Activated T-helper 9 cell treated with anti-CD3 and anti-CD28 coated beads, Interleukin-2, amount 50 U/mL, for 16 hours (primary cell): ENCODE data around the gene MYBPH.

Experiments
- DNase-seq: peaks from one replicate; pipeline ENCODE4 v3.0.0-alpha.2; 2020; ENCODE audit warnings: low read depth

MYBPH gene

DNA sequence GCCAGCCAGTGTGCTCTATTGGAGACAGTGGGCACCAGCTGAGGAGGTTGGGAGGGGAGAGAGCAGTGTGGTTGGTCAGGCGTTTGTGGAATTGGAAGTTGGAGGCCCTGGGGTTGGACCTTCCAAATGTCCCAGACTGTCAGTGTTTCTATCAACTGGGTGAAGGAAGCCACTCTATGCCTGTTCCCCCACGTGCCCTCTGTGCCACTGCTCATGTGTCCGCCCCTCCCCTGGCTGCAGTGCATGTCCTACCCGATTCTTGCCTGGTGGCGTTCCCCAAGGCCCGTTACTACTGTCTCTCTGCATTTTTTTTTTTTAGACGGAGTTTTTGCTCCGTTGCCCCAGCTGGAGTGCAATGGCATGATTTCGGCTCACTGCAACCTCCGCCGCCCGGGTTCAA lies 27.0 kb downstream of the MYBPH start:
- DNase-seq, result no peak

DNA sequence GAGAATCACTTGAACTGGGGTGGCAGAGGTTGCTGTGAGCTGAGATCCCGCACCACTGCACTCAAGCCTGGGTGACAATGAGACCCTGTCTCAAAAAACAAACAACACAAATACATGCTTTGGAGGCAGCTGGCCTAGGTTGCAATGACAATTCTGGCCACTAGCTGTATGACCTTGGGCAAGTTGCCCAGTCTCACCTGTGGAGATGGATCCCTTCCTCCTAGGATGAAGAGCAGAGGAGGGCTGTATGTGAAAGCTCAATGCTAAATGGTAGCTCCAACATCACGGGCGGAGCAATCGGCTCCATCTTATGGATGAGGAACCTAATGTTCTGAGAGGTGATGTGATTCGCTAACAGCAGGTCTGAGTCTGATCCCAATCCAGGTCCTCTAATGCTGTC lies 27.5 kb downstream of the MYBPH start:
- no peak for DNase-seq

DNA sequence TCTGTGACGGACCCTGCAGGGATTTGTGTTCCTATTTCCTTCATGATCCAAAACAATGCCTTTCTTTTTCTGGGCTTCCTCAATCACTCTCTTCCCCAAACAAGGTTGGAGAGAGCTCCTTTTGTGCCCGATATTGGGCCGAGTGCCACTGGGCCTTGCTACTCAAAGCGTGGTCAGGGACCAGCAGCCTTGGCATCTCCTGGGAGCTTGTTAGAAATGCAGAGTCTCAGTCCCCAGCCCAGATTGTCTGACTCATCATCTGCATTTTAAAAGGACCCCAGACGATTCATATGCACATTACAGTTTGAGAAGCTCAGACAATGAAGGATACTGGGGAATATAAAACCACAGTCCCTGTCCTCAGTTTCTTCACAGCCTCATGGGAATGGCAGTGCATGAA lies 28.2 kb downstream of the MYBPH start:
- no peak for DNase-seq

GRCh38 chr1:203146537-203146936 lies 29.1 kb downstream of the MYBPH start:
- DNase-seq, result no peak

GRCh38 chr1:203146042-203146369 lies 29.6 kb downstream of the MYBPH start:
- DNase-seq, result no peak

GRCh38 chr1:203145321-203146041 lies 30.1 kb downstream of the MYBPH start:
- DNase-seq, result no peak

- DNase-seq, result no peak
These were observed 31.0 kb downstream of the MYBPH start for GRCh38 chr1:203144661-203145060.

GRCh38 chr1:203143641-203144040 lies 32.0 kb downstream of the MYBPH start:
- no peak for DNase-seq

DNA sequence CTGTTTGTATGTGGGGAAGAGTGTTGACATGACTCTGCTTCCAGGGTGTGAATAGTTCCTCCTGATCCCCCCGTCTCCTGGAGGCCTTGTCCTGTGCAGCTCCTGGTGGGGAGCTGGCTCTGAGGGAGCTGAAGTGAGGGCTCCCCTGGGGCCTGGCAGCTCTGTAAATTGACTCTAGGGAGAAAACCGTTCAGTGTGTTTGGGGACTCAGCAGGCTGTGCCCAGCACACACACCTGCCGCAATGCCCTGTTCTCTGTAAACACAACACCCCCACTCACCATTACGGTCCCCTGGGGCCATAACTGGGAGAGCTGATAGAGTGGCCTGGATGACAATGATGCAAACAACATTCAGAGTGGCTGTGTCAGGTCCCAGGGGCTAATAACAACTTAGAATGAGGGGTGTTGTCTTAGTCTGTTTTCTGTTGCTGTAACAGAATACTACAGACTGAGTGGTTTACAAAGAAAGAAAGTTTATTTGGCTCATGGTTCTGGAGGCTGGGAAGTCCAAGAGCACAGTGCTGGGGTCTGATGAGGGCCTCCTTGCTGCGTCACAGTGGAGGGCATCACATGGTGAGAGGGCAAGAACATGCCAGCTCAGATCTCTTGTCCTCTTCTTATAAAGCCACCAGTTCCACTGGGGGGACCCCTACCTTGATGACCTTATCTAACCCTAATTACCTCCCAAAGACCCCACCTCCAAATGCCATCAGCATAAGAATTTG lies 32.8 kb downstream of the MYBPH start:
- no peak for DNase-seq

GRCh38 chr1:203142124-203142523 lies 33.5 kb downstream of the MYBPH start:
- DNase-seq, result no peak

DNA sequence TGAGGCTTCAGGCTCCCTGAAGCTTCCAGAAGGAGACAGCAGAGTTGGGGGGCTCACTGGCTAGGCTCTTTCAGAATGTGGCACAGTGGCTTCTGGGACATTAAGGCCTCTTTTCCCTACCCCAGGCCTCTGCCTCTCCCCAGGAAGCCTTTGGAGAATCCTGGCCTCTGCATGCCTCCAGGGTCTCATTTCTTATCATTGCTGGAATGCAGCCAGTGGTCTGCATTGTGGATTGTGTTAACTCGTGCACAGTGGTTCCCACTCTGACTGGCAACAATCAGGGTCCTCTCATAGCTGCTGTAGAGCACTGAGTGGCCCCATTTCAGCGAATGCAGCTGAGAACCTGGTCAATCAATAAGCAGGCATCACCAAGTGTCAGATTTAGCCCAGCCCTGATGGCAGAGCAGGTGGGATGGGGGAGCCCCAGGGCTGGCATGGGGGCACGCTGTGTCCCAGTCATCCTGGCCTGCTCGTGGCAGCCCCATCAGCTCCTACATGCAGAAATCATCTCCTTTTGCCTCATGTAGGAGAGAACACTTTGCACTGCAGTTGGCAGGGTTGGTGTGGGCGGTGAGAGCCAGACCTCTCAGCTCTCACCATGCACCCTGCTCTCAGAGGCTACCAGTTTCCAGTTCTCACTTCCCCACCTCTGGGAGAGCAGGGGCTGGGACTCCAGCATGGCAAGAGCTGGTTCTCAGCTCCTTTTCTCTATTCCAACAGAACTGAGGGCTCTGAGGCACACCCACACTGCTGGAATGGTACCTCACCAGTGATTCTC lies 34.7 kb downstream of the MYBPH start:
- no peak for DNase-seq

DNA sequence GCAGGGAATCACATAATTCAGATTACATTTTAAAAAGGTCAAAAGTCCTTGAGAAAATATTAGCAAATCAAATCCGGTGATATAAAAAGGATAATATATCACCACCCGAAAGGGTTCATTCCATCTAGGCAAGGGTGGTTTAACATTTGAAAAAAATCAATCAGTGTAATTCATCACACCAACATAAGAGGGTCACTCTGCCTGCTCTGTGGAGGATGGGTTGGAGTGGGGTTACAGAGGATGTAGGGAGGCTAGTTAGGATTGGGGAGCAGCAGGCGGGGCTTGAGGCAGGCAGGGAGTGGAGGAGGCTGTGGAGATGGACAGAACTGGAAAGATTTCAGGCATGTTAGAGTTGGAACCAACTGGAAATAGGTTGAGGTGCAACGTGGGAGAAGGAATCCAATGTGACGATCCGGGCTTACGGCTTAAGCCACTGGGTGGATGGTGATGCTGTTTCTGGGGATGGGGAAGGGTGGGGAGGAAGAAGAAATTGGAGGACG lies 35.6 kb downstream of the MYBPH start:
- no peak for DNase-seq

GRCh38 chr1:203138066-203138465 lies 37.6 kb downstream of the MYBPH start:
- no peak for DNase-seq

DNA sequence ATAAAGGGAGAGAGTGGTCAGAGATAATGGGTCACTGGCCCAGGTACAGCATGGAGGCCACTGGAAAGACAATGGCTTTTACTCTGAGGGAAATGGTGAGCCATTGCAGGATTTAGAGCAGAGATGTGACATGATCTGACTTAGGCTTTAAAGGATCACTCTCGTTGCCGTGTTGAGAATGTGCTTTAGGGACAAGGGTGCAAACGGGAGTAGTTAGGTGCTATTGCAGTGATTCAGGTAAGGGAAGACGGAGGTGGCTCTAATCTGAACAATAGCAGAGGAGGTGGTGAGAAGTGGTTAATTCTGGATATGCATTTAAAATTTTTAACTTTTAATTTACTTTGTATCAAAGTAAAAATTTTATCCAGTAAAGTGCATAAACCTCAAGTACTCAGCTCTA lies 38.3 kb downstream of the MYBPH start:
- DNase-seq, result no peak

- no peak for DNase-seq
These were observed 39.1 kb downstream of the MYBPH start for GRCh38 chr1:203136409-203137042.

DNA sequence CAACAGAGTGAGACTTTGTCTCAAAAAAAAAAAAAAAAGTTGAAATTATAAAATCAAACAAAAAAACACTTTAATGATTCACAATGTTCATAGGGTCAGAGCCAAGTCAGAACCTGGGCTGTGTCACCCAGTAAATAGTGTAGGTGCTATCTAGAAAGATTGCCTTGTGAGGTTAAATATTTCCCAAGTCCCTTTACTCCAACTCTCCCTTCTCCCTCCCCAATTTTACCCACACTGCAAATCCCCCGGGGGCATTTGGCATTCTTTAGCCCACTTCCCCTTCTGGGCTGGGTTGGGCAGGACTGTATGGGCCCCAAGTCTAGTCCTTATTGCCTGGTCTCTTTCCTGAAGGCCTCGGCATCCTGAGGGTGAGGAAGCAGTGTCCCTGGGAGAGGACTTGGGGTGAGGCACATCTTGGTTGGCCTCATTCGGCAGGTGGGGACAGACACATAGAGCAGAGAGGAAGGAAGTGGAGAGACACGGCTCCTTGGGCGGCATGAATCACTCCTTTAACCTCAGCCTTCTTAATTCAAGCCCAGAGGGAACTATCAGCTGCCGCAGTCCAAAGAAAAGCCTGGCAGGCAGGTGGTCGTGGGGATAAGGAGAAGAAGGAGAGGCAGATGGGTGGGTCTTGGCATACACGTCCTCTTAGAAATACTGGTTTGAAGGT lies 39.9 kb downstream of the MYBPH start:
- no peak for DNase-seq

- DNase-seq, result no peak
These were observed 41.5 kb downstream of the MYBPH start for GRCh38 chr1:203133970-203134725.

DNA sequence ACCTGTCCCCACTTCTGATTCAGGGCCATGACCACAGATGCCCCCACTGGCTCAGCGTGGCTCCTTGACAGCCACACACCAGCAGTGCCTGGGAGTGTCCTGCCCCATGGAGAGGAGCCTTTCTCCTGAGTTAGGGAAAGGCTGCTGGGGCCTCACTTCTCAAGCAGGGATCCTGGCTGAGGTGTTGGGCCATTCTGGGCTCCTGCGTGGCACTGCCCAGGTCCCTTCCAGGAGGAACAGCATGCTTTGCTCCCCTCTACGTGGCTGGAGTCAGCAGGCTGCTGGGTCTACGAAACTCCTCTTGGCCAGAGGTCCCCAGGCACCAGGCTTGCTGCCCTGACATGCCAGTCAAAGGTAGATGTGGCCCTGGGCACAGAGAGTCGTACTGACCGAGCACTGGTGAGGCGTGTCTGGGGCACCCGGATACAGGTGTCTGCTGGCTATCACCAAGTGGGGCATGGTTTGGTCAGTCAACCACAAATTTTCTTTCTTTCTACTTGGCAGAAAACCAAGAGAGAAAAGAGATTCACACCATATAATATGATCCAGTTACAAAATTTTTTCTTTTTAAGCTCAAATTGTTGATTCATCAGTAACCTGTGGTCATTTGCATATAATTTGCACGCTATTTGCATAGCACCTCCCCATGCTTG lies 44.0 kb downstream of the MYBPH start:
- no peak for DNase-seq

GRCh38 chr1:203130358-203130985 lies 45.2 kb downstream of the MYBPH start:
- DNase-seq, result no peak
